ENCODE measurements around the gene RCN2. TPM values are rescaled to one million over a fixed set of nuclear protein-coding genes. Genes with fewer than 3 reads are reported as not detected.

Gene RCN2
- polyA plus RNA-seq, 3 donors, result 189 to 200 (median 198) TPM

DNA sequence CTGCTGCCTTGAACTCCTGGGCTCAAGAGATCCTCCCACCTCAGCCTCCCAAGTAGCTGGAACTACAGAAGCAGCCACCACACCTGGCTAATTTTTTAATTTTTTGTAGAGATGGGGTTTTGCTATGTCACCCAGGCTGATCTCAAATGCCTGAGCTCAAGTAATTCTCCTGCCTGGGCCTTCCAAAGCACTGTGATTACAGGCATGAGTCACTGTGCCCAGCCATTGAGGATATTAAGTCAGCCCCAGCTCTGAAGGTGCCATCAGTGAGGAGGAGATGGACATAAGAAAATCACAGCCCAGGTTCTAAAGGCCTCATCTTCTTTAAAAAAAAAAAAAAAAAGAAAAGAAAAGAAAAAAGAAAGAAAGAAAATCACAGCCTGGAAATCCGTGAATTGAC is 36.8 kb downstream of the RCN2 start:
- DNase-seq, result no peak

DNA sequence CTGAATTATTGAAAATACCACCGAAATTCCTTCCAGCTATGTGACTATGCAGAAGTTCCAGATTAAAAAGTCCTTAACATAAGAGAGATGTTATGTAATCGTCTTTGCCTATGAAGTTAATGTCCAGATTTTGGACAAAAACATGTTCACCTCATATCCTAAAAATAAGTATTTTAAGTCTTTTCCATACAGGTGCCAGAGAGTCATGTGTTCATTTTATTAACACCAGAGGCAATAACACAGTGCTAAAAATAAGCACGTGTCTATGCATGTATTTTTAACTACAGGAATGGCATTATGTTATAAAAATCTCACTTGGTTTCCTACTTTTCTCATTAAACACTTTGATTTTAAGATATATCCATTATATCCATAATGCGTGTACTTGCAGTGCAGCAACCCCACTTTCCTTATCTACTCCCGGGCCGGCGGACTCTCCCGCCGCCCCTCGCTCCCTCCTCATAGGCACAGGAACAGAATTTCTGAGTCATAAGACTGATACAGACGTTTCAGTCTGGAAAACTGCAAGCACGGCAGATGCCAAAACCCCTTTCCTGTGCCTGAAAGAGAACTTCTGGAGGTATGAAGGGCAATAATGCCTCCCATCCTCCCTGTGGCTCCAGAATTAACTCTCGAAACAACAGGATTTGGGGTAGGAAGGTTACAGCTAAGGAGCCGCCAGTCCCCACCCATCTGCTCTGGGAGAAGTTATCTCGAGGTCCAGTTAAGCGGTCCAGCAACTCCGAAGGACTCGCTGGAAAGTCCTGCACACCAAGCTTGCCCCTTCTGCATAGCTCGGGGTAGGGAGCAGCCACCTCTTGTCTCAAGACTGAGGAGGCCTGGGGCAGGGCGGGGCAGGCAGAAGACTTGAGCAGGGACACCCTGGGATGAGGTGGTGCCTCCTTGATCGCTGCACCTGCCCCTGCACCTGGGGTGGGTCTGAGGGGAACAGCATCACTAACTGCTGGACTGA is 41.1 kb downstream of the RCN2 start:
- no peak for DNase-seq

DNA sequence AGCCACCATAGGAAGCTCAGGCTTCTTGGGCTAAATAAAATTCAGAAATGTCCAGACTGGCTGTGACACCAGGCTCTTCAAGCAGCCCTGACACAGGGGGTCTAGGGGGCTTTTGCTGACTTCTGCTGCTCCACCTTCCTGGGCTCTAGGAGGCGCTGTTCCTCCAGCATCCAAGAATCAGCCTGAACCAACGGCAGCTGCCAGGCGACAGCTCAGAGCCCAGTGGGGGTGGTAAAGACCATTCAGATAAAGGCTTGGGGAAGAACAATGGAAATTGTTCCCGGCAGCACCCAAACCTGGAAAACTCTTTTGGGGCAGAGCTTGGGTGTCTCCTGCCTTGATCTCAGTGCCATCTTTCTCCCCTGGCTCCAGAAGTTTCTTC is 41.8 kb downstream of the RCN2 start:
- no peak for DNase-seq

DNA sequence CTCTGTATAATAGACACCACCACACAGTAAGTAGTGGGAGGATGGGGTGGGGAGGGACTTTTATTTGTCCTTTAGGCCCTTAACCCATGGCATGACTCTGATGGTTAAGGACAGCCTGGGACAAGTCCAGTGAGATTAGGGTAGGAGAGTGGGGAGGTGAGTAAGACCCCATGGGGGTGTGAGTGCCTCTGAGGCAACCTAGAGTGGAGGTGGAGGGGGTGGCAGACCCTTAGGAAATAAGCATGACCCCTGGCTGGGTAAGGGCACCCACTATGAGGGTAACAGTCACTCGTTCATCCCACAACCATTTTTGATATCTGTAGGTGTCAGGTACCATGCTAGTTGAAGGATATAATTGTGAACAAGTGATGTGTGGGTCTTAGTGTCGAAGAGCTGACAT is 42.4 kb downstream of the RCN2 start:
- no peak for DNase-seq

DNA sequence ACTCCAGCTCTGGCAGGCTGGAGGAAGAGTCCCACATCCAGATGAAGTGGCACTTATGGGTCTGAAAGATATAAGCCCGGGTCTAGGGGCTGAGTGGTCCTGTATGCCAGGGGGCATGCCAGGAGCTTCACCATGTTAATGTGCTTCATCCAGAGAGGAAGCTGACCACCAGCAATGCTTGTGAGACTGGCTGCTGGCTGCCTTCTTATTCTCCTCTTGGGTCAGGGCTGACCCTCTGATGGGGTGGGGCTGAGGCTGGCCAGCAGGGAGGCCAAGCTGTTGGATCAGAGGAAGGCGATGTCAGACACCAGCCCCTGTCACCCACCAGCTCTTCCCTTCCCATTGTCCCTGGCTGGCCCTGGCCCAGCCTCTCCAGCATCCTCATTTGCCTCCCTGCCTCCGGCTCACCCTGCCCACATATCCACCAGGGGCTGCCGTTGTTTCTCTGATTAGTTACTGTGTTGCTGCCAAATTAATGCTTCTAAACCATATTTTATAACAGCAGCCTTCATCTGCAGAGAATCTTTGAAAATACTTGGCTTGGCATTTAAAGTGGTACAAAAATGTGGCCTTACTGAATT is 43.0 kb downstream of the RCN2 start:
- no peak for DNase-seq

DNA sequence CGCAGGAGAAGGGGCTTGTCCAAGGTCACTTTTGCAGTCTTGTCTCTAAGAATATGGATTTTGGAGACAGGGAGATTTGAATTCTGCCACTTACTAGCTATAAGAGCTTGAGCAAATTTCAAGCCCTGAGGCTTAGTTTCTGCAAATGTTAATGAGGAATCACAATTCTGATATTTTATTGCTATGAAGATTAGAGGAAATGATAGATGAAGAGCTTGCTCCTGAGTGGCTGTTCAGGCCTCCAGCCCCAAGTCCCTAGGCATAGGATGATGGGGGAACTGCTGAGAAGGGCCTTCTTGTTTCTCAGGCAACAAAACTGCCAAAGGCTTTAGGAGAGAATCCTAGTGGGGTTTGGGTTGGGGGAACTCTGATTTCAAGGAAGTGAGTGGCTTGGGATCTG is 44.6 kb downstream of the RCN2 start:
- DNase-seq, result no peak

DNA sequence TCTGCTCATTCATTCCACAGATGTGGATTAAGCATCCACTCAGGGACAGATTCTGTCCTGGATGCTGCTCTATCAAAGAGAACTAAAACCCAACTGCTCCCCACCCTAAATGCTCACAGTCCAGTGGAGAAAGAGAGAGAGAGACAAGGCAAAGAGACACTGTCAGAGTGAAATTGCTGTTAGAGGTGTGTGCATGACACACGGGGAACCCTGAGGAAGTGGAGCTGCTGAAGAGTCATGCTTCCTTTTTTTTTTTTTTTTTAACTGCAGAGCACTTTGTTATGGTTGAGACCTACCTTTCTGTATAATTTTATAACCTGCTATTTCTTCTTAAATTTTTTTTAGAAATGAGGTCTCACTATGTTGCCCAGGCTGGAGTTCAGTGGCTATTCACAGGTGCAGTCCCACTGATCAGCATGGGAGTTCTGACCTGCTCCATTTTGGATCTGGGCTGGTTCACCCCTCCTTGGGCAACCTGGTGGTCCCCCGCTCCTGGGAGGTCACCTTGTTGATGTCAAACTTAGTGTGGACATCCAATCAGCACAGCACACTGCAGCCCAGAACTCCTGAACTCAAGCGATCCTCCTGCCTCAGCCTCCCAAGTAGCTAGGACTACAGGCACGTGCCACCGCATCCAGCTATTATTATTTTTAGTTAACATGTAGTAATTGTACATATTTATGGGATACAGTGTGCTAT is 45.2 kb downstream of the RCN2 start:
- DNase-seq, result no peak

DNA sequence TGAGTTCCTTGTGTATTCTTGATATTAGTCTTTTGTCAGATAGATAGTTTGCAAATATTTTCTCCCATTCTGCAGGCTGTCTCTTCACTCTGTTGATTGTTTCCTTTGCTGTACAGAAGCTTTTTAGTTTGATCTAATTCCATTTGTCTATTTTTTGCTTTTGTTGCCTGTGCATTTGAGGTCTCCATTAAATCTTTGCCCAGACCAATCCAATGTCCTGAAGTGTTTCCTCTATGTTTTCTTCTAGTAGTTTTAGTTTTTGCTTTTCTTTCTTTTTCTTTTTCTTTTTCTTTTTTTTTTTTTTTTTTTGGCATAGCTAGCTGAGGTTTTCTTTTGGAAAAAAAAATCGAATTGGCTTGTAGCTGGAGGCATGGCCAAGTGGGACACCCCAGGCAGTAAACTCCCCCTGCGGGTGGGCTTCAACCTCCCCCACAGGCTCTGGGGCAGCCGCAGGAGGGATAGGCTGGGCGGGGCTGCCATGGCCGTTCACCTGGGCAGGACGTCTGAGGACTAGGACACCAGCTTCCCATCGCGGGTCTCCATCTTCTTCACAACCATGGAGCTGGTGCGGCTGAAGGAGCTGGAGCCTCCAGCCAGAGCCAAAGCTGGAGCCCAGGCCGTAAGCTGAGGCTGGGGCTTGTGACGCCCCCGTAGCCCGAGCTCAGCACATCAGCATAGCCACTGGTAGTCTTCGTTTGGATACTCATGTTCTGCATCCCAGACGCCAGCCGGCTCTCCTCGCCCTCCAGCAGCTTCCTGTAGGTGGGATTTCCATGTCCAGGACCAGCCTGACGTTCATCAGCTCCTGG is 47.2 kb downstream of the RCN2 start:
- DNase-seq, result no peak

DNA sequence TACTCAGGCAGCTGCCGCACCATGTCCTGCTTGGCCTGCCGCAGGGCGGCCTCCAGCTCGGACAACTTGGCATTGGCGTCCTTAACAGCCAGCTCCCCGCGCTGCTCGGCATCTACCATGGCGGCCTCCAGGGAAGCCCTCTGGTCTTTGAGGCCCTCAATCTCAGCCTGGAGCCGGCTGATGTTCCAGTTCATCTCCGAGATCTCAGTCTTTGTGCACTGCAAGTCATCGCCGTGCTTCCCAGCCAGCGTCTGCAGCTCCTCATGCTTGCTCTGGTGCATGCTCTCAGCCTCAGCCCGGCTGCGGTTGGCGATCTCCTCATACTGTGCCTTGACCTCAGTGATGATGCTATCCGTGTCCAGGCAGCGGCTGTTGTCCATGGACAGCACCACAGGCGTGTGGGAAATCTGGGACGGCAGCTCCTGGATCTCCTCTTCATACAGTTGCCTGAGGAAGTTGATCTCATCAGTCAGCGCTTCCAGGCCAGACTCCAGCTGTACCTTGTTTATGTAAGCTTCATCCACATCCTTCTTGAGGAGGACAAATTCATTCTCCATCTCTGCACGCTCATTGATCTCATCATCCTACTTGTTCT is 47.9 kb downstream of the RCN2 start:
- no peak for DNase-seq

DNA sequence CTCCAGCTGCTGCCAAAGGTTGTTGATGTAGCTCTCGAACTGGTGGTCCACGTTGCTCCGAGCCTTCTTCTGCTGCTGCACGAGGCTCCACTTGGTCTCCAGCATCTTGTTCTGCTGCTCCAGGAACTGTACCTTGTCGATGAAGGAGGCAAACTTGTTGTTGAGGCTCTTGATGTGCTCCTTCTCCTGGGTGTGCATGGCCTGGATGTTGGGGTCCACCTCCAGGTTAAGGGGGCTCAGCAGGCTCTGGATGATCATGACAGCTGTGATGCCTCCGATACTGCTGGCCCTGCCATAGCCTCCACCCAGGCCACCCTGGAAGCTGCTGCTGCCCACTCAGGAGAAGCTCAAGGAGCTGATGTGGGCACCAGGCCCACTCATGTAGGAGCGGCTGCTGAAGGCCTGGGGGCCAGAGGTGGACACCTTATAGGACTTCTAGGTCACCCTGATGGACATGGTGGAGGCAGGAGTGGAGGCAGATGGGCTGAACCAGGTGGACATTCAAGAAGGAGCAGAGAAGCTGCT is 48.5 kb downstream of the RCN2 start:
- no peak for DNase-seq

DNA sequence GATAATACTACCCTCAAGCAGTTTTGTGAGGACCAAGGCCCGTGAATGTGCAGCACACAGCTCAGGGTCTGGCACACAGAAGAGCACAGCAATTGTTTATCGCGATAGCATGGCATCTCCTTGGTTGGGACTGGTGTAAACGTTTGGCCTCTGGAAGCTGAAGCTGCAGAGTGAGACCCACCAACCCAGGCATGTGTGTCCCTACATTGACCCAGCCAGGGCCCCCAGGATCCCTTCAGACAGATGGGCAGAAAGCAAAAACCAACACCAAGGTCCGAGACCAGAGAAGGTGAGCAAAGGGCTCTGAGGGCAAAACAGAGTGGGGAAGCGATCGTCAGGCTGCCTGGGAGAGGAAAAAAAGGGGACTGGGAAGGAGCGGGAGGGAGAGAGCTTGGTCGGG is 50.8 kb downstream of the RCN2 start:
- DNase-seq, result no peak

DNA sequence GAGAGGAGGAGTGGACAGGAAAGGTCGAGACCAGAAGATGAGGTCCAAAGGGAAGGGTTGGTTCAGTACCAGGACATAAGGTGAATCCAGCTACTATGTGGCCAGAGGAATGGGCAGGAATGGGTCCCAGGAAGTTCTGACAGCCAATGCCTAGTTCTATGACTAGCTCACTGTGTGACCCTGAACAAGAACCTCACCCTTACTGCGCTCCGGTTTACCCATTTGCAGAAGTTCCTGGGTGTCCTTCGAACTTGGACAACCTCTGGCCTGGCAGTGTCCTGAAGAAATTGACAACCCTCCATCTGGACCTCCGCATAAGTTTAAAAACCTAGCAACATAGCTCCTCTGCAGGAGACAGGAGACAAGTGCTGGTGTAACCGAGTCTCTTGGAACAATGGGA is 51.2 kb downstream of the RCN2 start:
- DNase-seq, result no peak

DNA sequence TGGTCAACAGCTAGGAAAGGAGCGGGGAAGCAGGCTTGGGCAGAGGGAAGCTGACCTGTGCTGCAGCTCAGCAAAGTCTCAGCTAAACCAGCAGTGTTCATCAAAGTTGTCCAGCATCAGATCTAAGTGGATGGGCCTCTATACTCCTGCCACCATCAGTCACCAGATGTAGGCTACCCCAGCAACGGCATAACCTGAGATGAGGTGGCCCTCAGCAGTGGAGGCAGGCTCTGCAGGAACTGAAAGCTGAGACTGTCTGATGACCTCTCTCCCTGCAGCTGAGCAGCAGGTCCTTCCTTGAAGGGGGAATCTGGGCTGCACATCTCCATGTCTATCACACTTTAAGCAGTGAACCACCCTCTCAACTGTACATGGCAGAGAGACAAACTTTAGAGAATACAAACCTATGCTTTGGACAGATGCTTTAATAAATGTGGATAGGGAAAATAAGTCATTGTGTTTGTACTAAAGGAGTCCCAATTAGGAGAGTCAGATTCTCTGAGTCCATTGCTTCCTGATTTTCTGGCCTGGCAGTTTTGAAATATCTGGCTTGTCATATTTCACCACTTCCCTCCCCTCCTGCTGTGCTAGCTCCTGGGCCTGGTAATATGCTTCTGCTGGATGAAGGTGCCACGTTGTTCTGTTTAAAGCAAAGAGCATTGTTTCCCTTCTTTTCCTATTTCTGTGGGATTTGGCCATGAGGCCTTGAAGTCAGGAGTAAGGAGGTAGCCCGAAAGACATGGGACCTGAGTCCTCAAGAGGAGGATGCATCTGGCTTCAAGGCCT is 52.2 kb downstream of the RCN2 start:
- no peak for DNase-seq

DNA sequence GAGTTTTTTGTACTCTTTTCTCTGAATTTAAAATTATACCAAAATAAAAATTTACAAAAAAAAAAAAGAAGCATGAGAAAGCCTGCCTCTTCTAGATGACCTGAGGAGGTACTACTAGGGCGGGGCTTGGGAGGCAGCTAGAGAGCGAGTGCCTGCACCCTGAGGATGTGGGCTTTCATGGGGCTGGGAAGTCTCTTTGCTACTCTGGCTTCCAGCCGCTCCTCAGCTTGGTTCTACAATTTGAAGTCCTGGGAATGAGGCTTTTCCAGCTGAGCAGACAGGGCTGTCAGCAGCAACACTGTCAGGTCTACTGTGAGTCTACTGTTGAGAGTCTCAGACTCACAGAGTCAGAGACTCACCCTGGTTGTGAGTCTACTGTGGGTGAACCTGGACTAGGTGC is 55.2 kb downstream of the RCN2 start:
- DNase-seq, result no peak

DNA sequence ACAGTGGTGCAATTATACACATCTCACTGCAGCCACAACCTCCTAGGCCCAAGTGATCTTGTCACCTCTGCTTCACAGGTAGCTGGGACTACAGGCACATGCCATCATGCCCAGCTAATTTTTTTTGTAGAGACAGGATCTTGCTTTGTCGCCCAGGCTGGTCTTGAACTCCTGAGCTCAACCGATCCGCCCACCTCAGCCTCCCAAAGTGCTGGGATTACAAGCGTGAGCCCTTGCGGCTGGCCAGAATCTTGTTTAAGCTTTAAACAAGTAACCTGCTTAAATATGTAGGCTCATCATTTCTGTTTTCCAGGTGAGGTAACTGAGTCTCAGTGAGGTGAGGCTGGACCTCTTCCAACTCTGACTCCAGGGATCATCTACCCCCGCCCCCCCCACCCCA is 55.7 kb downstream of the RCN2 start:
- no peak for DNase-seq

DNA sequence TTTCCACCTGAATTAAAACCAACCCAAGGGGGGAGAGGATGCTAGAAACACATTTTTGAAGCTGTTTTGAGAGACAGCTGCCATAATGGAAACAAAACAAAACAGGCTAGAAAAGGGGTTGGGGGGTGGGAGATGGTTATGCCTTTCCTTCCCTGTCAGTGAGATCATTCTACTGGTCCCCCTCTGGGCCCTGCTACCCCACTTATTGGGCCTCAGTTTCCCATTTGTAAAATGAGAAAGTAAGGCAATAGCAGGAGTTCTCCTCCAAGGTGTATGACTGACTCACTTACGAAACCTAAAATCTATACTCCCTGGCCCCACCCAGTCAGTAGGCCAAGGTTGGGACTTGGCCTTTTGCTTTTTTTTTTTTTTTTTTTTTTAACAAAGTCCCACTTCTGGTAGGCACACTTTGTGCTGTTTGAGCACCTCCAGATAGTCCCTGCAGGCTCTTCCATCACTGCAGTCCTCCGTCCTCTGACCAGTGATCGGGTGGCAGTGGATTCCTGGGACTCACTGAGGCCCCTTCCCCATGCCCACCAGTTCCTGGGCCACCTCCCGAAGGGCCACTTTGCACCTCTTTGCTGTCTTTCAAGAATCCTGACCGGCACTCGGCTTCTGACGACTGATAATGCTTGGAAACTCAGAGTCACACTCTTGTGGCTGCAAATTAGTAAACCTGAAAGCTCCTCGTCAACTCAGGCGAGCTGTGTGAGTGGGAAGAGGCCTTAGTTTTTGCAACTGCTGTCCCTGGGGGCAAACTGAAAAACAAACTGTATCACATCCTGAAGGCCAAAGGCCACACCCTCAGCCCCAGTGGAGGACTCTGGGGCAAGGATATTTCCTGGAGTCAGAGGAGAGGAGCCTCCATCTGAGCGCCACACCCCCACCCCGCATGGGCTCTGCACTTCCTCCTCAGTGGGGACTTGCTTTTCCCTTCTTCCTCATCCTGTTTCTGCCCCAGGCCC is 56.6 kb downstream of the RCN2 start:
- DNase-seq, result no peak

DNA sequence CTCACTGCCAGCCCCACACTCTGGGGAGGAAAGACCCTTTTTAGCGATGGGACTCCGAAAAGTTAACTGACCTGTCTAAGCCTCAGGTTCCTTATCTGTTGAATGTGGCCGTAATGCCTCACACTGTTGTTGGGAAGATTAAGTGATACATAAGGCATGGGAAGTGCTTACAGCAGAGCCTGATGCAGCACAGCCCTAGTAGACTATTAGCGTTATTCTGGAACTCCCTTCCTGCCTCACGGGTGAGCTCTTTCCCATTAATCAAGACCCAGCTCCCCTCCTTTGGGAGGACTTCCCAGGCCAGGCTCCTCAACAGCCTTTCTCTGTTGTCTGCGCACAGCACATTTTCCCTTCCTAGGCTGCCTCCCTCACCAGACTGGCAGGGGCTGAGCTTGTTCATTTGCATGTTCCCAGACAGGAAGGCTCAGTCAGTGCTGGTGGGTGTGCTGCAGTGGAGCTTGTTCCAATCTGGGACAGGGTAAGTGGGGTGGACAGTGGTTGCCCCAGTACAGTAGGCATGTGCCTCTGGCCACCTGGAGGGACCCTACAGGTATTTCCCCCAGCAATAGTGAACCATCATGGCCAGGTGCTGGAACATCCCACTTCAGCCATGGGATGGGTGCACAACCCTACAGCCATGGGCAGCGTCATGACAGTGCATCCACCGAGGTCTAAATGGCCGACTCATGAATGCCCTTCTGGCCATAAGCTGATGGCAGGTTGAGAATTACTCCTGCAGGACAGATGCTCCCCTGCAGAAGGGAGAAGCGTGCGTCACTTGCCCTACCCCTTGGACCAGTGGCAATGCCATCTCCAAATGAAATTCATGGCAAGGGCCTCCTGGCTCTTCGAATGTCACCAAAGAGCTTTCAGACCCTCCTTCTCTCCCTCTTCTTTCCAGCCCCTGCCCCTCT is 57.6 kb downstream of the RCN2 start:
- no peak for DNase-seq

DNA sequence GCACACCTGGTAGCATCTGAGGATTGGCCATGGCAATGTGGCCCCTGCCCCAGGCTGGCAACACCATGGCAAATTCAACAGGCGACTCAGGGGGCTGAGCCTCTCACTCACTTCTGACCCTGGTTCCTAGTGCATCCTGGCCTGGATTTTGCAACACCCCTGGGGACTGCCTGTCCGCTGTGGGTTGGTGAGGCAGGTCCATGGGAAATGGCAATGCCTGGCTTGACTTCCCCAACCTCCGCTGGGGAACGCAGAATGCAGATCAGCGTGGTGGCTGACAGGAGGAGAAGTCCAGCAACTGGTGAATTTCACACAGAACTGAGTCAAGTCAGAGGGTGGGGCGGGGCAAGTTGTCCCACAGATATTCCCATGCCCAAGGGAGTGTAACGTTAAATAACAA is 59.5 kb downstream of the RCN2 start:
- no peak for DNase-seq
